ENCODE measurements around the gene MGAT5. TPM values are rescaled to one million over a fixed set of nuclear protein-coding genes. Genes with fewer than 3 reads are reported as not detected.

The MGAT5 gene
- 10 to 100 TPM; 51.2 to 57.2 (median 53.7) TPM for polyA plus RNA-seq (ENCODE audit: insufficient read length in 4 of 4)

- DNase-seq (ENCODE audit: low read depth in 4 of 4, low spot score in 3 of 4), result no peak
Measured at GRCh38 chr2:134253804-134254203, at the start of gene MGAT5. TSS of gene MGAT5 (plus strand) at chr2:134254072. CDS start at chr2:134254404, 332 bp downstream.

- no peak for DNase-seq (ENCODE audit: low read depth in 4 of 4, low spot score in 3 of 4)
Measured at GRCh38 chr2:134205087-134205486, 48.8 kb upstream of the MGAT5 start.

GRCh38 chr2:134206031-134206430 is 47.8 kb upstream of the MGAT5 start:
- no peak for DNase-seq (ENCODE audit: low read depth in 4 of 4, low spot score in 3 of 4)

- DNase-seq (ENCODE audit: low read depth in 4 of 4, low spot score in 3 of 4), result no peak
Measured at GRCh38 chr2:134206573-134206972, 47.3 kb upstream of the MGAT5 start.

GRCh38 chr2:134207589-134208209 is 46.2 kb upstream of the MGAT5 start:
- DNase-seq (ENCODE audit: low read depth in 4 of 4, low spot score in 3 of 4), result no peak

GRCh38 chr2:134208825-134209224 is 45.0 kb upstream of the MGAT5 start:
- no peak for DNase-seq (ENCODE audit: low read depth in 4 of 4, low spot score in 3 of 4)

- no peak for DNase-seq (ENCODE audit: low read depth in 4 of 4, low spot score in 3 of 4)
Measured at GRCh38 chr2:134212746-134213145, 41.1 kb upstream of the MGAT5 start.

GRCh38 chr2:134216152-134216829 is 37.6 kb upstream of the MGAT5 start:
- DNase-seq (ENCODE audit: low read depth in 4 of 4, low spot score in 3 of 4), result no peak

- DNase-seq (ENCODE audit: low read depth in 4 of 4, low spot score in 3 of 4), result no peak
Measured at GRCh38 chr2:134217351-134217750, 36.5 kb upstream of the MGAT5 start.

- DNase-seq (ENCODE audit: low read depth in 4 of 4, low spot score in 3 of 4), result no peak
Measured at GRCh38 chr2:134217924-134218323, 35.9 kb upstream of the MGAT5 start.

- DNase-seq (ENCODE audit: low read depth in 4 of 4, low spot score in 3 of 4), result no peak
Measured at GRCh38 chr2:134218414-134218813, 35.5 kb upstream of the MGAT5 start.

GRCh38 chr2:134218930-134219658 is 34.8 kb upstream of the MGAT5 start:
- no peak for DNase-seq (ENCODE audit: low read depth in 4 of 4, low spot score in 3 of 4)

- no peak for DNase-seq (ENCODE audit: low read depth in 4 of 4, low spot score in 3 of 4)
Measured at GRCh38 chr2:134220344-134220974, 33.4 kb upstream of the MGAT5 start.

- DNase-seq (ENCODE audit: low read depth in 4 of 4, low spot score in 3 of 4), result no peak
Measured at GRCh38 chr2:134224005-134224404, 29.9 kb upstream of the MGAT5 start.

GRCh38 chr2:134225173-134225572 is 28.7 kb upstream of the MGAT5 start:
- no peak for DNase-seq (ENCODE audit: low read depth in 4 of 4, low spot score in 3 of 4)

- DNase-seq (ENCODE audit: low read depth in 4 of 4, low spot score in 3 of 4), result no peak
Measured at GRCh38 chr2:134225841-134226240, 28.0 kb upstream of the MGAT5 start.

GRCh38 chr2:134226601-134227000 is 27.3 kb upstream of the MGAT5 start:
- DNase-seq (ENCODE audit: low read depth in 4 of 4, low spot score in 3 of 4), result no peak

GRCh38 chr2:134227666-134228065 is 26.2 kb upstream of the MGAT5 start:
- DNase-seq (ENCODE audit: low read depth in 4 of 4, low spot score in 3 of 4), result no peak

- no peak for DNase-seq (ENCODE audit: low read depth in 4 of 4, low spot score in 3 of 4)
Measured at GRCh38 chr2:134228493-134228903, 25.4 kb upstream of the MGAT5 start.

- DNase-seq (ENCODE audit: low read depth in 4 of 4, low spot score in 3 of 4), result no peak
Measured at GRCh38 chr2:134229540-134229939, 24.3 kb upstream of the MGAT5 start.

GRCh38 chr2:134230885-134231284 is 23.0 kb upstream of the MGAT5 start:
- no peak for DNase-seq (ENCODE audit: low read depth in 4 of 4, low spot score in 3 of 4)
